ENCODE results near the gene RBM42. TPM values are rescaled to one million over a fixed set of nuclear protein-coding genes. Genes with fewer than 3 reads are reported as not detected.
A peak's percentile ranks its signal among the peaks of the same experiment; 100 is the strongest.
"Not testable (repeated sequence)": the region's sequence is repeated elsewhere in the genome, so short reads cannot be mapped to it uniquely, and the experiment has no call there.

Gene RBM42
- total and polyA plus RNA-seq, 11 donors = 47.4 to 89.2 (median 58.8) TPM

DNA sequence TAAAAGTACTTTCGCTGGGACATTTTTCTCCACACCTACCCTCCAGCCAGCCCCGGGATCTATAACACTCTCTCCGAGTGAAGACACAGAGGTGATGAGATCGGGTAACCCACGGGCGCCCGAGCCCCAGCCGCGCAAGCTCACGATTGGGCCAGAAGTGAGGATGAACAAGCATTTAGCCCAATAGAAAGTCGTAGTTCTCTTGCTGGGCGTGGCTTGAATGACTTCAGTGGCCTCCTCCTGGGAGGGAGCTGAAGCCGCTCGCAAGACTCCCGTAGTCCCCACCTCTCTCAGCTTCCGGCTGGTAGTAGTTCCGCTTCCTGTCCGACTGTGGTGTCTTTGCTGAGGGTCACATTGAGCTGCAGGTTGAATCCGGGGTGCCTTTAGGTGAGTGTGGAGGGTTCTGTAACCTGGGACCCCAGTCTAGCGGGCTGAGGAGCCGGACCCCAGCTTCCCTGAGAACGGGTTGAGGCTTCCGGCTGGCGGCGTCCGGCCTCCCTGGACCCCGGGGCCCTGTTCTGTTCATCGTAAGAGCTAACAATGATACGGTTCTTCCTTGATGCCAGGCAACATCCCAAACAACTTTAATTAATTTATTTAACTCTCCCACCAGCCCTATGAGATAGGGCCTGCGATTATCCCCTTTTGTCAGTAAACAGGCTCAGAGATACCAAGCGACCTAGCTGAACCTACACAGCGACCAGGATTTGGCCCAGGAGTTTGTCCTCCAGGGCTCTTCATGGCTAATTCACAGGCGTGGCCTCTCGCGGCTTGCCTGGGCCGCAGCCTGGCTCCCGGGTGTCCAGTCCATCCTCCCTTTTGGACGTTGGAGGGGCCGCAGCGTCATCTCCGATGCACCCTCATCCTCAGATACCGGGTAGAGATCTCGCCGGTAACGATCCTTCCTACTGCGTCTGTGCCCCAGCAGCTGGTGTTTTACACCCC lies 19.5 kb downstream of the RBM42 start, which contains the start of gene COX6B1:
TSS of gene COX6B1 (plus strand) at position 307 of the 945 bp plus-strand sequence. CDS start 2,921 bp downstream, outside the sequence.
- peak; percentile 92 to 97 (median 95) for DNase-seq
- WGBS, 4 donors = 0 to 1% (median 1%) methylated on average over 40 to 46 of the region's 46 CpGs
- H3K27me3 ChIP-seq = no peaks in the 10 kb centered on the region
- peak within 1 kb of the TSS; percentile 66 to 96 (median 79) for H3K4me3 ChIP-seq
- intact Hi-C loops (cut with DNase I) = loop anchor here in 1 of 10 donors (5.0 kb wide), 1 partner anchor 99 kb away; the partner anchor contains the start of genes LIN37, PSENEN and U2AF1L4
- peak; percentile 78 to 88 (median 84) for ATAC-seq
- H3K36me3 ChIP-seq = peaks cover 0 to 36% (median 23%) of the 10 kb centered on the region in 9 donors
- H3K9me3 ChIP-seq = no peaks in the 10 kb centered on the region
- TF ChIP-seq, protein P1, sequence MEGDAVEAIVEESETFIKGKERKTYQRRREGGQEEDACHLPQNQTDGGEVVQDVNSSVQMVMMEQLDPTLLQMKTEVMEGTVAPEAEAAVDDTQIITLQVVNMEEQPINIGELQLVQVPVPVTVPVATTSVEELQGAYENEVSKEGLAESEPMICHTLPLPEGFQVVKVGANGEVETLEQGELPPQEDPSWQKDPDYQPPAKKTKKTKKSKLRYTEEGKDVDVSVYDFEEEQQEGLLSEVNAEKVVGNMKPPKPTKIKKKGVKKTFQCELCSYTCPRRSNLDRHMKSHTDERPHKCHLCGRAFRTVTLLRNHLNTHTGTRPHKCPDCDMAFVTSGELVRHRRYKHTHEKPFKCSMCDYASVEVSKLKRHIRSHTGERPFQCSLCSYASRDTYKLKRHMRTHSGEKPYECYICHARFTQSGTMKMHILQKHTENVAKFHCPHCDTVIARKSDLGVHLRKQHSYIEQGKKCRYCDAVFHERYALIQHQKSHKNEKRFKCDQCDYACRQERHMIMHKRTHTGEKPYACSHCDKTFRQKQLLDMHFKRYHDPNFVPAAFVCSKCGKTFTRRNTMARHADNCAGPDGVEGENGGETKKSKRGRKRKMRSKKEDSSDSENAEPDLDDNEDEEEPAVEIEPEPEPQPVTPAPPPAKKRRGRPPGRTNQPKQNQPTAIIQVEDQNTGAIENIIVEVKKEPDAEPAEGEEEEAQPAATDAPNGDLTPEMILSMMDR (IDR thresholded peaks at IDR 0.05) = no peak
- TF ChIP-seq POLR2A (IDR thresholded peaks at IDR 0.05) = peak in 1 of 2 donors; percentile 80
- H3K27ac ChIP-seq = peak within 1 kb of the TSS; percentile 84 to 98 (median 94)
- H3K4me1 ChIP-seq = peaks cover 0 to 55% (median 32%) of the 10 kb centered on the region in 12 donors

DNA sequence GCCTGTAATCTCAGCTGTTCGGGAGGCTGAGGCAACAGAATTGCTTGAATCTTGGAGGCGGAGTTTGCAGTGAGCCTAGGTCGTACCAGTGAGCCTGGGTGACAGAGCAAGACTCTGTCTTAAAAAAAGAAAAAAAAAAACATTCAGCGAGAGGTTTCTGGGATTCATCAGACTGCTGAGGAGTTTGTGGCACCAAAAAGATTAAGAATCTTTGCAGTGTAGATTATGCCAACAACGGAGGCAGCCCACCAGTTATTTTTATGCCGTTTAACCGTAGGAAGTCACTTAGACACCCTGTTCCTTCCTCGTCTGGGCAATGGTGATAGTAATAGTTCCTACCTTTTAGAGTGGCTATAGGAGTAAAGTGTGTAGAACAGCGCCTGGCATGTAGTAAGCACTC lies 21.7 kb downstream of the RBM42 start:
- peaks cover 0 to 36% (median 20%) of the 10 kb centered on the region in 12 donors for H3K4me1 ChIP-seq
- H3K4me3 ChIP-seq = no peak overlapping the region
- ATAC-seq (no peak), DNase-seq (no peak)
- no peaks in the 10 kb centered on the region for H3K27me3 ChIP-seq
- H3K9me3 ChIP-seq = no peaks in the 10 kb centered on the region
- no peak for TF ChIP-seq POLR2A (IDR thresholded peaks at IDR 0.05)
- TF ChIP-seq, protein P1 (IDR thresholded peaks at IDR 0.05) = no peak
- H3K27ac ChIP-seq = no peak overlapping the region
- intact Hi-C loops (cut with DNase I) = no loop called here
- peaks cover 0 to 59% (median 46%) of the 10 kb centered on the region in 9 donors for H3K36me3 ChIP-seq
- 54 to 65% (median 58%) methylated on average over 9 of the region's 9 CpGs for WGBS, 4 donors

DNA sequence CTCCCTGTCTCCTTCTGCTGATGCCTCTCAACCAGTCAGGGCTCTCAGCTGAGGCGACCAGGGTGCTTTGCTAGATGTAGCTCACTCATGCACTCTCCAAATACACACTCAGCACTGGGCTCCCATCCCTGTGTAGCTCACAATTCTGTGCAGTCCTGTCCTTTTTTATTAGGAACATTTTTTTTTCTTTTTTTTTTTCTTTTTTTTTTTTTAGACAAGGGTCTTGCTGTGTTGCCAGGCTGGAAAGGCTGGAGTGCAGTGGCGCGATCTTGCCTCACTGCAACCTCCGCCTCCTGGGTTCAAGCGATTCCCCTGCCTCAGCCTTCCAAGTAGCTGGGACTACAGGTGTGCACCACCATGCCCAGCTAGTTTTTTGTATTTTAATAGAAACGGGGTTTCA lies 26.0 kb downstream of the RBM42 start:
- H3K27ac ChIP-seq; H3K4me3 ChIP-seq; ATAC-seq; H3K27me3 ChIP-seq; H3K9me3 ChIP-seq; intact Hi-C loops (cut with DNase I); DNase-seq: not testable (repeated sequence)
- peaks cover 0 to 98% (median 88%) of the 10 kb centered on the region in 9 donors for H3K36me3 ChIP-seq
- WGBS, 4 donors = 94 to 97% (median 96%) methylated on average over 6 of the region's 6 CpGs
- peaks cover 0 to 19% (median 9%) of the 10 kb centered on the region in 12 donors for H3K4me1 ChIP-seq

DNA sequence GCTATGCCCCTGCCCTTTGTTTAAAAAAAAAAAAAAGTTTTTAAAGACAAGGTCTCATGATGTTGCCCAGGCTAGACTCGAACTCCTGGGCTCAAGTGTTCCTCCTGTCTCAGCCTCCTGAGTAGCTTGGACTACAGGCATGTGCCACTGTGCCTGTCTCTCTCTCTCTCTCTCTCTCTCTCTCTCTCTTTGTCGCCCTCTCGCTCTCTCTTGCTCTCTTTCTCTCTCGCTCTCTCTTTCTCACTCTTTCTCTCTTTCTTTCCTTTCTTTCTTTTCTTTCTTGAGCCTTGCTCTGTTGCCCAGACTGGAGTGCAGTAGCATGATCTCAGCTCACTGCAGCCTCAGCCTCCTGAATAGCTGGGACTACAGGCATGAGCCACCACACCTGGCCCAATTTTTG lies 26.8 kb downstream of the RBM42 start:
- Histone ChIP-seq H3K4me3 (no peak overlapping the region), H3K27ac (no peak overlapping the region), H3K9me3 (no peaks in the 10 kb centered on the region), H3K4me1 (peaks cover 0 to 11% (median 2%) of the 10 kb centered on the region in 12 donors), H3K27me3 (no peaks in the 10 kb centered on the region), H3K36me3 (peaks cover 0 to 100% (median 95%) of the 10 kb centered on the region in 9 donors)
- DNase-seq = no peak
- 86 to 96% (median 95%) methylated on average over 4 of the region's 4 CpGs for WGBS, 4 donors
- no peak for ATAC-seq
- intact Hi-C loops (cut with DNase I) = no loop called here
- TF ChIP-seq, protein P1 (IDR thresholded peaks at IDR 0.05) = no peak
- TF ChIP-seq POLR2A (IDR thresholded peaks at IDR 0.05) = no peak
